ENCODE data around the gene LRMDA. TPM values are rescaled to one million over a fixed set of nuclear protein-coding genes. Genes with fewer than 3 reads are reported as not detected.

The LRMDA gene
- polyA plus RNA-seq, 1 donor (not counting 4 experiments of a cell fraction or from before 2014, with no cell fraction given) = not detected

DNA sequence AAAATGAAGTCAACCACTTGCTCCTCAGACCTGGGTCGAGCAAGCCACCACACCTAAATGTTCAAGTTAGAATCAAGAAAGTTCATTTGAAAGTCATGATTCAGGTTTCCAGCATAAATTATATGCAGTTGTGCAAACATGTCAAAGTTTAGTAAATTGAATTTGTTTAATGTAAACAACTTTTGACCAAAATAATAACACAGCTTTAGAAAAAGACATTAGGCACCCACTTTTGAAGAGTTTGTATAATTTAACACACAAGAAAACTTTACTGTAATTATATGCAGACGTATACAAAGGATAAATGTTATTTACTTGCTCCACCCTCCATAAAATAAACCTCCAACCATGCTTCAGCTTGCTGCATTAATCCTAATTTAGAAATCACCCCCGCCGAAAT lies 680.0 kb downstream of the LRMDA start:
- Histone ChIP-seq H3K9ac (ENCODE audit: control insufficient read depth, extremely low read depth, insufficient read depth, low read length) (no peak overlapping the region), H3K4me3 (ENCODE audit: control insufficient read depth in 2 of 3, extremely low read depth in 1 of 3, insufficient read depth in 2 of 3, low read depth in 1 of 3, low read length in 3 of 3) (no peak overlapping the region), H3K36me3 (ENCODE audit: control insufficient read depth in 2 of 2, extremely low read depth in 1 of 2, insufficient read depth in 2 of 2, low read length in 2 of 2) (no peaks in the 10 kb centered on the region), H3K9me1 (ENCODE audit: control insufficient read depth, extremely low read depth, insufficient read depth, low read length) (no peaks in the 10 kb centered on the region), H3K4me2 (ENCODE audit: control insufficient read depth, extremely low read depth, insufficient read depth, low read depth, low read length) (no peak overlapping the region), H3K9me3 (ENCODE audit: control insufficient read depth, low read depth, low read length) (no peaks in the 10 kb centered on the region), H3K27me3 (ENCODE audit: control insufficient read depth, extremely low read depth, insufficient read depth, low read length) (no peaks in the 10 kb centered on the region), H4K20me1 (ENCODE audit: control insufficient read depth, extremely low read depth, insufficient read depth, low read length) (no peaks in the 10 kb centered on the region), H3K27ac (ENCODE audit: control insufficient read depth, insufficient read depth, low read length) (no peak overlapping the region), H3K79me2 (ENCODE audit: control insufficient read depth, insufficient read depth, low read length) (no peaks in the 10 kb centered on the region), H2AFZ (ENCODE audit: control insufficient read depth, low read length) (no peak overlapping the region), H3K4me1 (ENCODE audit: control insufficient read depth, extremely low read depth, insufficient read depth, low read length) (peaks cover 34% of the 10 kb centered on the region)
- dilution Hi-C loops (cut with MboI; ENCODE audit: extremely low pct_ligation_motif_present, low sequenced_read_pairs) = no loop called here
- TF ChIP-seq, protein P1, sequence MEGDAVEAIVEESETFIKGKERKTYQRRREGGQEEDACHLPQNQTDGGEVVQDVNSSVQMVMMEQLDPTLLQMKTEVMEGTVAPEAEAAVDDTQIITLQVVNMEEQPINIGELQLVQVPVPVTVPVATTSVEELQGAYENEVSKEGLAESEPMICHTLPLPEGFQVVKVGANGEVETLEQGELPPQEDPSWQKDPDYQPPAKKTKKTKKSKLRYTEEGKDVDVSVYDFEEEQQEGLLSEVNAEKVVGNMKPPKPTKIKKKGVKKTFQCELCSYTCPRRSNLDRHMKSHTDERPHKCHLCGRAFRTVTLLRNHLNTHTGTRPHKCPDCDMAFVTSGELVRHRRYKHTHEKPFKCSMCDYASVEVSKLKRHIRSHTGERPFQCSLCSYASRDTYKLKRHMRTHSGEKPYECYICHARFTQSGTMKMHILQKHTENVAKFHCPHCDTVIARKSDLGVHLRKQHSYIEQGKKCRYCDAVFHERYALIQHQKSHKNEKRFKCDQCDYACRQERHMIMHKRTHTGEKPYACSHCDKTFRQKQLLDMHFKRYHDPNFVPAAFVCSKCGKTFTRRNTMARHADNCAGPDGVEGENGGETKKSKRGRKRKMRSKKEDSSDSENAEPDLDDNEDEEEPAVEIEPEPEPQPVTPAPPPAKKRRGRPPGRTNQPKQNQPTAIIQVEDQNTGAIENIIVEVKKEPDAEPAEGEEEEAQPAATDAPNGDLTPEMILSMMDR (optimal IDR thresholded peaks at IDR 0.05 in 1 of 3, IDR thresholded peaks at IDR 0.05 in 1 of 3, conservative IDR thresholded peaks at IDR 0.05 in 1 of 3; ENCODE audit: extremely low read depth in 1 of 3, insufficient read depth in 2 of 3, low read length in 3 of 3) = no peak
- no peak for TF ChIP-seq EZH2 (IDR thresholded peaks at IDR 0.05; ENCODE audit: low read length)
- no peak for FAIRE-seq
- no peak for DNase-seq (ENCODE audit: low read depth, low spot score)

DNA sequence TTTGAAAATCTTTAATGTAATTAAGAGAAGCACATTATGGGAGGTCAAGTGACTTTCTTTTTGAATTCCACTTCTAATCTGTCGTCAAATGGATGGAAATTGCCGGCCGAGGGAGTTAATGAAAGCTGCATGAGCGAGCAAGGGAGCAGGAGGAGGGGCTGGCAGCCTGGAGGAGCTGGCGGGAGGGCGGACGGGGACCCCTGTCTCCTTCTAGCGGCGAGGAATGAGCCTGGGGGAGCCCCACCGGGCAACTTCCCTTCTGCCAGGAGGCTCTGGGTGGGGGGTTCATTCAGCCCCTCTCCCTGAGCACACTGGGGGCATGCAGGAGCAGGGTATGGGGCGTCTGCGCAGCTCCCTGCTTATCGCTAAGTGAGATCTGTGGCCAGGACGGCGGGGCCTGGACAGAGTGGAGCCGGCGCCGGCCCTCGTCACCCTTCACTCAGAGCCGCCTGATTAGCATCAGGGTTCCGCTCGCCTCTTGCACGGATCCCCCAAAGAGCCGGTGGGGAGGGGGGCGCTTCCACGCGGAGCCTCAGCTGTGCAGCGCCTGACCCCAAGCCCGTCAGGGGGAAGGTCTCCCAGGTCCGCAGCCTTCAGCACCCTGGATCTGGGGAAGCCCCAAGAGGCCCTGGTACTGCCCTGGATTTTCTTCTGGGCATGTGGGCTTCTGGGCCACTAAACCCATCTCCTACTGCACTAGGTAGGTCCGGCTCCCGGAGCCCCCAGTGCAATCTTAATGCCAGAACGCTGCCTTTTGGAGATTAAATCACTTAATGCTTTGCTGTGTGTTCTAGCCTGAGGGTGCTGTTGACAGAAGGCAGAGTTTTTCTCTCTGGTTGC lies 680.8 kb downstream of the LRMDA start:
- H3K27ac ChIP-seq (ENCODE audit: control insufficient read depth, insufficient read depth, low read length) = no peak overlapping the region
- H3K79me2 ChIP-seq (ENCODE audit: control insufficient read depth, insufficient read depth, low read length) = no peaks in the 10 kb centered on the region
- H3K4me2 ChIP-seq (ENCODE audit: control insufficient read depth, extremely low read depth, insufficient read depth, low read depth, low read length) = no peak overlapping the region
- no peak overlapping the region for H2AFZ ChIP-seq (ENCODE audit: control insufficient read depth, low read length)
- no peaks in the 10 kb centered on the region for H4K20me1 ChIP-seq (ENCODE audit: control insufficient read depth, extremely low read depth, insufficient read depth, low read length)
- H3K4me1 ChIP-seq (ENCODE audit: control insufficient read depth, extremely low read depth, insufficient read depth, low read length) = peaks cover 37% of the 10 kb centered on the region
- dilution Hi-C loops (cut with MboI; ENCODE audit: extremely low pct_ligation_motif_present, low sequenced_read_pairs) = no loop called here
- DNase-seq (ENCODE audit: low read depth, low spot score) (no peak), FAIRE-seq (no peak)
- no peaks in the 10 kb centered on the region for H3K27me3 ChIP-seq (ENCODE audit: control insufficient read depth, extremely low read depth, insufficient read depth, low read length)
- no peaks in the 10 kb centered on the region for H3K36me3 ChIP-seq (ENCODE audit: control insufficient read depth in 2 of 2, extremely low read depth in 1 of 2, insufficient read depth in 2 of 2, low read length in 2 of 2)
- H3K4me3 ChIP-seq (ENCODE audit: control insufficient read depth in 2 of 3, extremely low read depth in 1 of 3, insufficient read depth in 2 of 3, low read depth in 1 of 3, low read length in 3 of 3) = no peak overlapping the region
- no peak overlapping the region for H3K9ac ChIP-seq (ENCODE audit: control insufficient read depth, extremely low read depth, insufficient read depth, low read length)
- TF ChIP-seq, protein P1 (optimal IDR thresholded peaks at IDR 0.05 in 1 of 3, IDR thresholded peaks at IDR 0.05 in 1 of 3, conservative IDR thresholded peaks at IDR 0.05 in 1 of 3; ENCODE audit: extremely low read depth in 1 of 3, insufficient read depth in 2 of 3, low read length in 3 of 3) = no peak
- no peak for TF ChIP-seq EZH2 (IDR thresholded peaks at IDR 0.05; ENCODE audit: low read length)
- H3K9me3 ChIP-seq (ENCODE audit: control insufficient read depth, low read depth, low read length) = no peaks in the 10 kb centered on the region
- no peaks in the 10 kb centered on the region for H3K9me1 ChIP-seq (ENCODE audit: control insufficient read depth, extremely low read depth, insufficient read depth, low read length)

All from keratinocyte (primary cell).